Breast epithelium (tissue), 3 donors: ENCODE data around the gene BGLAP.

Experiments
- POLR2A ChIP-seq: fragments of 450-650 bp; IDR thresholded peaks from one replicate; pipeline ENCODE4 v1.6.1; 2016; ENCODE audit warnings: antibody characterized with exemption, mild to moderate bottlenecking, moderate library complexity
- POLR2AphosphoS5 ChIP-seq, 3 donors: sonication (generic); formaldehyde crosslinking; IDR thresholded peaks; one replicate each; pipeline ENCODE4 v1.6.1; 2017; ENCODE audit warnings: antibody characterized with exemption in 3 of 3
- TF ChIP-seq, protein P1 (sequence below), 3 donors: fragments of 450-650 bp; IDR thresholded peaks; one replicate each; pipeline ENCODE4 v1.5.1; 2016 to 2017; ENCODE audit warnings: antibody characterized with exemption in 3 of 3, mild to moderate bottlenecking in 3 of 3, moderate library complexity in 3 of 3

DNA sequence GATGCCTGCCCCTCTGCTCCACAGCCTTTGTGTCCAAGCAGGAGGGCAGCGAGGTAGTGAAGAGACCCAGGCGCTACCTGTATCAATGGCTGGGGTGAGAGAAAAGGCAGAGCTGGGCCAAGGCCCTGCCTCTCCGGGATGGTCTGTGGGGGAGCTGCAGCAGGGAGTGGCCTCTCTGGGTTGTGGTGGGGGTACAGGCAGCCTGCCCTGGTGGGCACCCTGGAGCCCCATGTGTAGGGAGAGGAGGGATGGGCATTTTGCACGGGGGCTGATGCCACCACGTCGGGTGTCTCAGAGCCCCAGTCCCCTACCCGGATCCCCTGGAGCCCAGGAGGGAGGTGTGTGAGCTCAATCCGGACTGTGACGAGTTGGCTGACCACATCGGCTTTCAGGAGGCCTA lies 754 bp downstream of the BGLAP start:
- TF ChIP-seq POLR2A (no peak), POLR2AphosphoS5 (IDR thresholded peaks at IDR 0.05) (no peak)
- TF ChIP-seq, protein P1, sequence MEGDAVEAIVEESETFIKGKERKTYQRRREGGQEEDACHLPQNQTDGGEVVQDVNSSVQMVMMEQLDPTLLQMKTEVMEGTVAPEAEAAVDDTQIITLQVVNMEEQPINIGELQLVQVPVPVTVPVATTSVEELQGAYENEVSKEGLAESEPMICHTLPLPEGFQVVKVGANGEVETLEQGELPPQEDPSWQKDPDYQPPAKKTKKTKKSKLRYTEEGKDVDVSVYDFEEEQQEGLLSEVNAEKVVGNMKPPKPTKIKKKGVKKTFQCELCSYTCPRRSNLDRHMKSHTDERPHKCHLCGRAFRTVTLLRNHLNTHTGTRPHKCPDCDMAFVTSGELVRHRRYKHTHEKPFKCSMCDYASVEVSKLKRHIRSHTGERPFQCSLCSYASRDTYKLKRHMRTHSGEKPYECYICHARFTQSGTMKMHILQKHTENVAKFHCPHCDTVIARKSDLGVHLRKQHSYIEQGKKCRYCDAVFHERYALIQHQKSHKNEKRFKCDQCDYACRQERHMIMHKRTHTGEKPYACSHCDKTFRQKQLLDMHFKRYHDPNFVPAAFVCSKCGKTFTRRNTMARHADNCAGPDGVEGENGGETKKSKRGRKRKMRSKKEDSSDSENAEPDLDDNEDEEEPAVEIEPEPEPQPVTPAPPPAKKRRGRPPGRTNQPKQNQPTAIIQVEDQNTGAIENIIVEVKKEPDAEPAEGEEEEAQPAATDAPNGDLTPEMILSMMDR (IDR thresholded peaks at IDR 0.05) = no peak
